GM12874 (cell line): ENCODE data around the gene COLEC12.

Source experiments
- CTCF ChIP-seq: IDR thresholded peaks from 2 replicates; pipeline ENCODE4 v1.5.1; 2011; ENCODE audit warnings: low read depth, mild to moderate bottlenecking, control low read depth, low read length, moderate library complexity; ENCODE audit not compliant: insufficient read depth

COLEC12 gene

GRCh38 chr18:306608-307255, 193.8 kb downstream of the COLEC12 start:
- TF ChIP-seq CTCF: no peak

- no peak for TF ChIP-seq CTCF
Measured at GRCh38 chr18:305003-305501, 195.4 kb downstream of the COLEC12 start.

- no peak for TF ChIP-seq CTCF
Measured at GRCh38 chr18:303607-304006, 196.9 kb downstream of the COLEC12 start.

- TF ChIP-seq CTCF: no peak
Measured at GRCh38 chr18:303011-303410, 197.5 kb downstream of the COLEC12 start.

- no peak for TF ChIP-seq CTCF
Measured at GRCh38 chr18:302097-302496, 198.4 kb downstream of the COLEC12 start.

- no peak for TF ChIP-seq CTCF
Measured at GRCh38 chr18:297936-298335, 202.6 kb downstream of the COLEC12 start.

- TF ChIP-seq CTCF: no peak
Measured at GRCh38 chr18:295756-296490, 204.6 kb downstream of the COLEC12 start.
